ENCODE data around the gene BPIFB2.

BPIFB2 gene

DNA sequence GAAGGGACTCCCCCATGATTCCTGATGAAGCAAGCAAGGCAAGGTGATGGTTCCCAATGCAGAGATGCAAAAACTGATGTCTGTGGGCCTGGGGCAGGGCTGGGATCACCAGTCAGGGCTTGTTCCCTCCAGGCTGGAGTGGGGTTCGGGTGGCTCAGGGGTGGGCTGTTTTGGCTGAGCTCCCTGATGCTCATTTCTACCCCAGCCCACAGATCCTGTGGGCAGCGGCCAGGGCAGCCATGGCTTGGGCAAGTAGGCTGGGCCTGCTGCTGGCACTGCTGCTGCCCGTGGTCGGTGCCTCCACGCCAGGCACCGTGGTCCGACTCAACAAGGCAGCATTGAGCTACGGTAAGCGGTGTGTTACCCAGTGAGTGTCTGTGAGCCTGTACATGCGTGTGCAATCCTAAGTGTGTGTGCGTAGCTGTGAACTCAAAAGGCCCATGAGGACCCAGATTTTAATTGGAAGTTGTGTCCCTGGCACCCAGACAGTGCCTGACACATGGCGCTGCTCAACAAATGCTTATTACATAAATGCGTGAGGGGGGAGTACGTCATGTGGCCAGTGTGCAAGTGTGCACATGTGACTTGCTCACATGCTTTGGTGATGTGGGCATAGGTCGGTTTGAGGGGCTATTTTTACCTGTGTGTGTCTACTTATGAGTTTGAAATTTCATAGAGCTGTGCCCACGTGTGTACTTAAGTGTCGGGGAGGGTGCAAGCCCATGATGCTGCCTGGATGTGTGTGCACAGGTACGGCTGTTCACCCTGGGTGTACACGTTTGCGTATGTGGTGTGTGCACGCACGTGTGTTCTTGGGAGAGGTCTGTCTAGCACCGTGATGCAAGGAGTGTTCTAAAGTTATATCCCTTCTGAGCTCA is 1.1 kb downstream of the BPIFB2 start:
- no peak for DNase-seq (ENCODE audit: low read depth)

DNA sequence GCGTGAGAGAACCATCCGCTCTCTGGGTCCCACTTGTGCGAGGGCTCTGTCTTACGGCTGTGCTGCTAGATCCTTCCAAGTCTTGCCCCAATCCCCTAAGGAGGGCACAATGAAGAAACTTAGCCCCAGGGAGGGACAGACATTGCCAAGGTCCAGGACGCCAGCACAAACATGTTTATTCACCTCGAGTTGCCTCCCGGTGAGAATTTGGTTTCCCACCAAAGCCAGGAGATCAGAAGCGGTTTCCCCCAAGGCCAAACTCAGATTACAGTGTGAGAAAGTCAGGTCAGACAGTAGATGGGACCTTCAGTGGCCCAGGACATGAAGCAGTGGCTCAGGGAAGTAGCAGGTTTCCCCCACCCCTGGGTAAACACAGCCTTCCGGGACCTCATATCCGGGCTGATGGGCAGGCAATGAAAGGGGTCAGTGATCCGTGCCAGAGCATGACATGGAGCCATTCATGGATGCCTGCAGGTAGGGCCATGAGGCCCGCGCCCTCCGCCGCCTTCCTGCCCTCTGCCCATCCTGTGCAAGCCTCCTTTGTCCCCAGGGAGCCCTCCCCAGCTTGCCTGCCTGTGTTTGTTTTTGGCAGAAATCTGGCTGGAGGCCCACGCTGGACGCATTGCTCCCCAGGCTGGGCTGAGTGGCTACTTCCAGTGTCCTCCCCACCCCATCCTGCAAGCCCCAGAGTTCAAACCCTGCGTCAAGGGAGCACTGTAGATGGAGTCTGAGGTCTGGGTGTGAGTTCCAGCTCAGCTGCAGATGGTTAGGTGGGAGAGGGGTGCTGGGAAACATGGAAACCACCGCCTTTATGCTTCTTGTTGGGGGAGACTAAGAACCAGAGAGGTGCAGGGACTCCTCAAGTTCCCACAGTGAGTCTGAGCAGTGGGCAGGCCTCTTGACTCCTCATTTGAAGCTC is 2.0 kb downstream of the BPIFB2 start:
- DNase-seq (ENCODE audit: low read depth) = no peak

DNA sequence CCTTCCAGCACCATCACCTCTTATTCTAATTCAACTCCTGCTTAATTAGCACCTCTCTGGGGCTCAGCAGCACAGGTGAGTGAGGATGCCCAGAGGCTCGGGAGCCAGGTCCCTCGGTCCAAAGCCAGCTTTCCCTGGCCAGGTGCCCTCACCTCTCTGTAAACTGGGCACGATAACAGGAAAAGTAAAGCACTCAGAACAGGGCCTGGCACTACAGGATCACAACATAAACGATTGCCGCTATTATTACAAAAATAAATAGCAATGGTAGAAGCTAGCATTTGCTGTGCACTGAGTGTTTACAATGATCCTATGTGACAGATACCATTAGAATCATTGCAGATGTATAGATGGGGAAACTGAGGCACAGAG is 2.6 kb downstream of the BPIFB2 start:
- DNase-seq (ENCODE audit: low read depth) = no peak

DNA sequence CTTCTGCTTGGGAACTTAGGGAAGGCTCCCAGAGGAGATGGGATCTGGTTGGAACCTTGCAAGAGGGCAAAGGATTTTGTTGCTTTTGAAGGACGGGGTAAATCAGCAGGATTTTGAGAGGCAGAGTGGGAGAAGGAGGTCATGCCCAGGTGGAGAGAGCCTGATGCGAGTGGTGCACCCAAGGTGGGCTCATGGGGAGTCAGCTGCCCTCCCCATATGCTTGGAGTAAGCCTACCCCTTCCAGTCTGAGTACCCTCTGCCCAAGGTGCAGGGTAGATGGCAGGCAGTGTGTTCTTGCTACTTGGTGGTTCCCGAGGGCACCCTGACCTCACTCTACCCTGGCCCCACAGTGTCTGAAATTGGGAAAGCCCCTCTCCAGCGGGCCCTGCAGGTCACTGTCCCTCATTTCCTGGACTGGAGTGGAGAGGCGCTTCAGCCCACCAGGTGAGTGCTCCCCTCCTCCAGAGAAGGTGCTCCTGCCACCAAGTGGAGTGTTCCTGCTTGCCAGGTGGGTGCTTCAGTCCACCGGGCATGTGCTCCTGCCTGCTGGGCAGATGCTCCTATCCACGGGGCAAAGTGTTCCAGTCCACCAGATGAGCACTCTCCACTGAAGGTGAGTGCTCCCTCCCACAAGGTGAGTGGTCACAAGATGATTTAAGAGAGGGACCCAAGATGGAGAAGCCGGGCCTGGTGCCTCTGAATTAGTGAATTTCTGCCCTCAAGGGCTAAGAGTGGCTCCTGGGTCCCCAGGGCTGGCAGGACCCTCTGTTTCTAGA is 3.4 kb downstream of the BPIFB2 start:
- DNase-seq (ENCODE audit: low read depth) = no peak

DNA sequence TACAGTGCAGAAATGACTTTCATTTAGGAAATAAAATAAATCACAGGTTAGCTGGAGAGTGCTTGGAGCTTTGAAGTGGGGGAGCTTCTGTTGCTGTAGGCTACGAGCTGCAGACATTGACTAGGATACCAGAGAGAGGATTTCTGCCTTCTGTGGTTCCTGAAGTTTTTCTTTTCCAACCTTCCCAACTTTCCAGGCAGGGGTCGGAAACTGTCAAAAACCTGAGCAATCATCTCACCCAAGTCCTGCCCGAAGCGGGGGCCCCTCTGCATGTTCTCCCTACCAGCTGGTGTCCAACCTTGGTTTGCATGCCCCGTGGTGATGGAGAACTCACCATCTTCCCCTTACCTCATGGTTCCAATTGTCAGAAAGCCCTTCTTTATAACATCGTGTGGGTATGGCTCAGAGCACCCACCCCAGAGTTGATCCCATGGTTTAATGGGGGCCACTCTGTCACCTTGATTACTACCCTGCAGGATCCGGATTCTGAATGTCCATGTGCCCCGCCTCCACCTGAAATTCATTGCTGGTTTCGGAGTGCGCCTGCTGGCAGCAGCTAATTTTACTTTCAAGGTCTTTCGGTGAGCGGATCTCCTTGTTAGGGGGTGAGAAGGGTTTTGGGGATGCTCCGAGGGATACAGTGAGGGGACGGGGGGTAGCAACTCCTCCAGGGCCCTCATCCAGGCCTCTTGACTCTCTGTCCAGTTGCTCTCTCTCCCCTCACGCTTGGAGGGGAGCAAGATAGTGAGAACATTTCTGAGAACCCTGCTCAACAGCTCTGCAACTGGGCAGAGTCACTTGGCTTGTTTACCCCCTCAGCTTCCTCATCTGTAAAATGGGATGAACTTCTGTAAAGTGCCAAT is 5.1 kb downstream of the BPIFB2 start:
- no peak for DNase-seq (ENCODE audit: low read depth)

DNA sequence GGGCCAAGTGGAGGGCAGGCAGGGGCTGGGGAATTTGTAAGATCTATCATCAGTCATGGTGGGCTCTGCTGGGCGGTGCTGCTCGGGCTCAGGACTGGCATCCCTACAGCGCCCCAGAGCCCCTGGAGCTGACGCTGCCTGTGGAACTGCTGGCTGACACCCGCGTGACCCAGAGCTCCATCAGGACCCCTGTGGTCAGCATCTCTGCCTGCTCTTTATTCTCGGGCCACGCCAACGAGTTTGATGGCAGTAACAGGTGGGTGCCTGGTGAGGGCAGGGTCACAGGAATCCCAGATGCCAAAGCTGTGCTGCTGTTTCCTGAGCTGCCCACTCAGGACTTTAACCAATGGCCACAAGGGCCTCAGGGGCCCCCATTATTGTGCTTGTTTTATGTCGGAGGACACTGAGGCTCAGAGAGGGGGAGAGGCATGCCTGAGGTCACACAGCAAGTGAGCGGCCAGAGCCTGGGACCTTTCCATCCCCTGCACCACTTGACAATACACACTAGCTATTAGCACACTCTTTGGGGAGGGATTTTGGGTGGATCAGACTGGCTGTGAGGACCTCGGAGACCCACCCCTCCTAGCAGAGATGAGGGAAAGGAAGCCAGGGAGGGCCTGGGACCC is 6.3 kb downstream of the BPIFB2 start:
- no peak for DNase-seq (ENCODE audit: low read depth)

DNA sequence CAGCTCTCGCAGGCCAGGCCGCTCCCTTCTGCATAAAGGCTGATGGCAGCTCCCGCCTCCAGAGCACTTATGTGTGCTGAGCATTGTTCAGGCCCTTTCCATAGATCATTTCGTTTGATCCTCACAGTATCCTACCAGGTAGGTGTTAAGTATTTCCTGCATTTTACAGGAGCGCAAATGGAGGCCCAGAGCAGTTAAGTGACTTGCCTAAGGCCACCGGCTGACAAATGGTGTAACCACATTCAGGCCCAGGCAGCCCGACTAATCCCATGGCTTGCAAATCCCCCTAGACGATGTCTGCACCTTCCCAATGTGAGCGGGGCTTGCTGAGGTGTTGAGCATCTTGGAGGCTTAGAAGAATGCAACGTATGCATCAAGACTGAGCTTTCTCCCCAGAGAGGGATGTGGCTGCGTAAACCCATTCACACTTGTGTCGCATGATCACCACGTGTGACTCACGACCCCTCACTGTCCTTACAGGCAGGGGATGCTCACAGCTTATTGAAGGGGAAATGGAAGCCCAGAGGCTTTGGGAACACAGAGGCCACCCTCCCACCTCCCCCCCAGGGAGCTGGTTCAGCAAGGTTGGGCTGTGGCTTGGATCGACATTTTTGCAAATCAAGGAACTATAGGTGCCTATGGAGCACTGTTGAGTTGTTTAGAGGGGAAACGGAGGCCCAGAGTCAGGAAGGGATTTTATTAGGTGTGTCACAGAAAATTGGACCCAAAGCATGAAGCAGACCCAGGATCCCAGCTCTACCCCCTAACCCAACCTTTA is 7.0 kb downstream of the BPIFB2 start:
- DNase-seq (ENCODE audit: low read depth) = no peak

DNA sequence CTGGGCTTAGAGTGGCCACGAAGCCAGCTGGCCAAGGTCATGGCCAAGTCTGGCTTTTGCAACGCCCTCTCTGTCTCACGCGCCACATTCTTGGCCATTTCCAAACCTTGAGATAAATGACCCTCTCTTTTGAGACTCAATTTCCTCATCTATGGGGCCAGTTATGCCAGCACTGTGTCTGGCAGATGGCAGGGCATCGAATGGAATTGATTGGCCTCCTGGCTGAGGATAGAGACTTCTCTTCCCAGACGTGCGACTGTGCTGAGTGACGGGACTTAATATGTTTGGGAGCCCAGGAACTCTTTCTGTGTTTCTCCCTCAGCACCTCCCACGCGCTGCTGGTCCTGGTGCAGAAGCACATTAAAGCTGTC is 7.6 kb downstream of the BPIFB2 start:
- no peak for DNase-seq (ENCODE audit: low read depth)

DNA sequence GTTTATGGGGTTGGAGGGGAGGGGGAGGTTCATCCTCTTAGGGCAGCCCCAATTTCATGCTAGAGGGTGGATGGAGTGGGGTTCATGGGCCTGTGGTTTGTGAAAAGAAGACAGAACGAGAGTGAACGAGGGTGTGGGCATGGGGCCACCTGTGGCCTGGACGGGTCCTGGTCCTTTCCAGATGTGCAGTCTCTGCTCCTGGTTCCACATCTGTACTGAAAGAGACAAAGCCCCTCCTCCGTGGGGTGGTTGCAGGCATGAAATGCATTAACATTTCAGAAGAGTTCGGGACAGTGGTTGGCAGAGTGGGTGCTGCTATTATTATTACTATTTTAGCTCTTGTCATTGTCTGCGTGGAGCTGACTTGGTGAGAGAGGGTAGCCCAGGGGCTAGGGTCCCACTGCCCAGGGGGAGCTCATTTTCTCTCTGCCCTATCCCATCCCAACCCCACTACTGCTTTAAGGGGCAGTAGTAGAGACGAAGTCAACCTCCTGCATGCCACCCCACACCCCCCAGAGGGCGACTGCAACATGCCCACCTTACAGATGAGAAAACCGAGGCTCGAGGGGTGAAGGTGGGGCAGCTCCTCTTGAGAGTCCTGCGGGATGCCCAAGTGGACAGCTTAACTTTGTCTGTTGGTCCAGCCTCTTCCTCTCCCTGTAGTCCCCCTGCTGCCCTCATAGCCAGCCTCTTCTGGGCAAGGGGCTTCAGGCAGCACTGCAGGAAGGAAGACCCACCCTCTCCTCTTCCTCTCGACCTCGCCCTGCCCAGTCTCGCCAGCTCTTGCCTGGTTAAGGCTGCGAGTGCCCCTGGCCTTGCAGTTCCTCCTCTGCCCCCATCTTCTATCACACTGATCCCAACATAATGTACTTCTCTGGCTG is 8.4 kb downstream of the BPIFB2 start:
- no peak for DNase-seq (ENCODE audit: low read depth)

DNA sequence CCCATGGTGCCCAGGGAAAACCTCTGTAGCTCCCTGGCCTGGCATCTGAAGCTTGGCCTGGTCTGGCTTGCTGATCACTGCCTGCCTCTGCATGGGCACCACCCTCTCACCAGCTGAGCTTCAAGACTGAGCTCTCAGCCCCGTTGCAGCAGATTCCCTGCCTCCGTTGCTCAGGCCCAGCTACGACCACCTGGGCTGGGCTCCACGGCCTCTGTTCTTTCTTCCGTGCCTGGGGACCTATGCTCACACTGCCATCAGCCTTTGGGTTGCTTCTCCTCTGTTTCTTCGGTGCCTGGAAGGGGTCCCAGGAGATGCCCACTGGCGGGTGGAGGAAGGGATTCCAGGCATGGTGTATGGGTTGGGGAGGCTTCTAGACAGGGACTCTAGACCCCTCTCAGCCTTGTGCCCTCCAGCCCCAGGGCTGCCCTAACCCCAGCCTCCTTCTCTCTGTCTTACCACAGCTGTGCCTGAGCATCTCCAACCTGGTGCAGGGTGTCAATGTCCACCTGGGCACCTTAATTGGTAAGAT is 9.1 kb downstream of the BPIFB2 start:
- DNase-seq (ENCODE audit: low read depth) = no peak

DNA sequence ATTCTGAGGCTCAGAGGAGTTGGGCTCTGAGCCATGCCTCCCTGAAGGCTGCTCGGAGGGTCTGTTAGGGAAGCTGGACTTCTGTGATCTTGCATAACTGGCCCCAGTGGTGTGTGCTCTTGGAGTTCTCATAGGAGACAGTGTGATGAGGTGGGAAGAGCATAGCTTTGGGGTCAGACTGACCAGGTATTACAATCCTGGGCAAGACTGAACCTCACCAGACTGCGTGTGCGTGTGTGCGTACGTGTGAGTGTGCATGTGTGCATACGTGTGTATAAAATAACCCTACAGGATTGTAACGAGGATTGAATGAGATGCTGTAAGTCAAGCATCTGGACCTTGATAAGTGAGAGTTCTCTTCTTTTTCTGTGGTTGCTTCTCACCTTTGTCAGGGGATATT is 10.0 kb downstream of the BPIFB2 start:
- no peak for DNase-seq (ENCODE audit: low read depth)

DNA sequence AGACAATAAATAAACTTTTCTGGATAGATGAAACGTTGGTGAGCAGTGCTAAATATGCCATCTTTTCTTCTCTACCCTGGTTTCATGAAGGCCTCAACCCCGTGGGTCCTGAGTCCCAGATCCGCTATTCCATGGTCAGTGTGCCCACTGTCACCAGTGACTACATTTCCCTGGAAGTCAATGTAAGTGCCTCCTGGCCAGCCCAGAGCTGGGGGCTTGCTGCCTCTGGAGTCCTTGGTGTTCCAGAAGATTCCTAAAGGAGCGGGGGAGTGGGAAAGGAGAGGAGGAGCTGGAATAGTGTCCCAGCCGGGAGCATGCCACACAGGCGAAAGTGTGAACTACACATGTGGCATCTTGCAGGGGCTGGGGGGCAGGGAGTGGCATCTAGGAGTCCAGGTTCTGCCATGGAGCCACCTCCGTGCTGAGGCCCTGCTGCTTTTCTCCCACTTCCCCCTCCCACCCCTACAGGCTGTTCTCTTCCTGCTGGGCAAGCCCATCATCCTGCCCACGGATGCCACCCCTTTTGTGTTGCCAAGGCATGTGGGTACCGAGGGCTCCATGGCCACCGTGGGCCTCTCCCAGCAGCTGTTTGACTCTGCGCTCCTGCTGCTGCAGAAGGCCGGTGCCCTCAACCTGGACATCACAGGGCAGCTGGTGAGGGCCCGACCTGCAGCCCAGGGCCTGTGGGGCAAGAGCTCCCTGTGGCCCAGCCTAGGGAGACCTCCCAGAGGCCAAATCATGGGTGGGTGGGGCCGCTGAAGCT is 10.8 kb downstream of the BPIFB2 start:
- no peak for DNase-seq (ENCODE audit: low read depth)

DNA sequence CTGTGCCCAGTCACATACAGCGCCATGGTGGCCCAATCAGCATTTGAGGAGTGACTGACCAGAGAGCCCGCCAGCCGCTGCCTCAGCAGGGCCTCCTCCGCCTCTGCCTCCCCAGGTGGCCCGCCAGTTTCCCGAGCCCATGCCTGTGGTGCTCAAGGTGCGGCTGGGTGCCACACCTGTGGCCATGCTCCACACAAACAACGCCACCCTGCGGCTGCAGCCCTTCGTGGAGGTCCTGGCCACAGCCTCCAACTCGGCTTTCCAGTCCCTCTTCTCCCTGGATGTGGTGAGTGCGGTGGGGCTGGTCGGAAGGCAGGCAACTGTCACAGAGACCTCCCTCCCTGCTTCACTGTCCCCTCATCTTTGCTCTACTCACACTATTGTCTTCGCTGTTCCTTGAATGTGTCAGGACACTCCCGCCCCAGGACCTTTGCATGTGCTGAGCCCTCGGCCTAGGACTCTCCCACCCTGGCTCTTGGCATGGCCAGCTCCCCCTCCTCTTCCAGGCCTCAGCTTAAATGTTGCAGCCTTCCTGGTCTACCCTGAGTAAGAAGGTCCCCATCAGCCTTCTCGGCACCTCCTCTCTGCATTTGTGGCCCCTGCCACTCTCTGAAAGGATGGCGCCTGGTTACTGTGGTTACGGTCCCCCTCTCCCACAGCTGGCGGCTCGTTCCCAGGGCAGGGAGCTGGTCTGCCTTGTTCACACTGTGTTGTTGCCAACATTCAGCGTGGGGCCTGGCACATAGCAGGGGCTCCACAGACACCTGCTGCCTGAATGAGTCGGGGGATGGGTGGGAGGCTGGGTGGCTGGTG is 12.2 kb downstream of the BPIFB2 start:
- DNase-seq (ENCODE audit: low read depth) = no peak

DNA sequence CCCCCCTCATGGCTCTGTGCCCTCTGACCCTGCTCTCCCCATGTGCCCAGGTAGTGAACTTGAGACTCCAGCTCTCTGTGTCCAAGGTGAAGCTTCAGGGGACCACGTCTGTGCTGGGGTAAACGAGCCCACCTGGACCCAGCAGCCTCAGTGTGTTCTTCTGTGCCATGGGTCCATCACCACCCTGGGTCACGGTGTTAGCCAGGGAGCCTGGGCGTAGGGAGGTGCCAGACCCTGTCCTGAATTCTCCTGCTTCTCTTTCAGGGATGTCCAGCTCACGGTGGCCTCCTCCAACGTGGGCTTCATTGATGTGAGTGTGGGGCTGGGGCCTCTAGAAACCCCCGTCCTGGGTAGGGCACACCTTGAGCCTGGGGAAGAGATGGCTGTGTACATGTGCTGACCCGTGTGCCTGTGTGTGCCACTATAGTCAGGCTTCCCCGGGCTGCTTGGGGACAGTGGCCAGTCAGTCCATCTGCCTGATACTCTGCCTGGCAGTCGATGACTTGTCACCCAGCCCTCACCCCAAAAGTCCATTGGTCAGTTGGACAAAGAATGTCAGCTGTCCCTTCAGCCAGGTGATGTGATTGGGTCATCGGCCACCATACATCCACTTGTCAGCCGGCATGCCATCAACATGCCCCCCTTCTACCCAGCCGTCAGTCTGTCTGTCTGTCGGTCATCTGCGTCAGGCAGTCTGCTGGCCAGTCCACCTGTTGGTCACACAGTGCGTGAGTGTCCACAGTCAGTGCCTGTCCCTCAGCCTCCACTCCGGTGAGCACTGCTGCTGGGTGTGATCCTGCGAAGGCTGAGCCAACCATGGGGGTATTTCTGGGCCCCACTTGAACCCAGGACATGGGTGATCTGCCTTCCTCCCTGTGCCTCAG is 13.0 kb downstream of the BPIFB2 start:
- no peak for DNase-seq (ENCODE audit: low read depth)

DNA sequence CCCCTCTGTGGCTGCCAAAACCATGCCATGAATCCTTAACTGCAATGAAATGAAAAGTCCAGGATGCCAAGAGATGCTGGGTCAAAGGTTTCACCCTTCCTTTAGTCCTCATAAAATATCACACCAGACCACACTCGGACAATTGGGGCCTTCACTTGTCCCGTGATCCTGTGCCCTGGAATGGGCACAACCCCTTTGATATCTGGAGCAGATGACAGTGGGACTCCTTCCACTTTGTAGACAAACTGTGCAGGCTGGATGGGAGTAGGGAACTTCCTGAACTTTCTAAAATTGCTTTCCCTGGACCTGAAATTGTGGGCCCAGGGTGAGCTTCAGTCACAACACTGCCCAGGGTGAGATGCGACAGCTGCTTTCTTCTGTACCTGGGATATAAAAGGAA is 14.4 kb downstream of the BPIFB2 start:
- DNase-seq (ENCODE audit: low read depth) = no peak

DNA sequence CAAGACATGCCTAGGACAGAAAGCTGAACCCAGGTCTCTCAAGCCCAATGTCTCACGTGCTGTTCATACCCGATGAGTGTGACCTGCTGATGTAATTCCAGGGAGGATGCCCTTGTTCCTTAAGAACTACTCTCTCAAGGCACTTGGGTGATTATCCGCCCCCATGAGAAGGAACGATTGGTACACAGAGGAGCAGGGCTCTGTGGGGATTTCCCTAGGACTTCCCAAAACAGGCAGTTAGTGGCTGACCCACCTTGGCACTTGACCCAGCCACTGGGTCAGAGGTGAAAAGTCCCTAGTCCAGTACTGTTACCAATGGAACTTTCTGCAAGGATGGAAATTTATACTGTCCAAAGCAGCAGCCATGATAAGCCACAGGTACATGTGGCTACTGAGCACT is 14.8 kb downstream of the BPIFB2 start:
- no peak for DNase-seq (ENCODE audit: low read depth)
